PC-9 (cell line): Measurements from ENCODE around the gene SRGAP3.

Experiments used
- CTCF ChIP-seq: fragments of 200-600 bp; sonication (generic); conservative IDR thresholded peaks from 2 replicates; pipeline ENCODE4 v1.6.1; 2017; ENCODE audit warnings: mixed run types, antibody characterized with exemption, mild to moderate bottlenecking, moderate library complexity
- EZH2 ChIP-seq: fragments of 200-600 bp; sonication (generic); IDR thresholded peaks from 2 replicates; pipeline ENCODE4 v1.8.0; 2017; ENCODE audit warnings: antibody characterized with exemption, low read depth

GRCh38 chr3:9024341-9024740, 225.1 kb downstream of the SRGAP3 start:
- TF ChIP-seq EZH2 (no peak), CTCF (no peak)
